HG02943 (cell line): Measurements from ENCODE around the gene ARG2.

Experiments
- ATAC-seq: cut with Tn5 transposase; IDR thresholded peaks from one replicate; pipeline ENCODE4 v1.9.1; 2021; ENCODE audit warnings: mild to moderate bottlenecking, low read depth, moderate library complexity; ENCODE audit not compliant: unreplicated experiment

The ARG2 gene

DNA sequence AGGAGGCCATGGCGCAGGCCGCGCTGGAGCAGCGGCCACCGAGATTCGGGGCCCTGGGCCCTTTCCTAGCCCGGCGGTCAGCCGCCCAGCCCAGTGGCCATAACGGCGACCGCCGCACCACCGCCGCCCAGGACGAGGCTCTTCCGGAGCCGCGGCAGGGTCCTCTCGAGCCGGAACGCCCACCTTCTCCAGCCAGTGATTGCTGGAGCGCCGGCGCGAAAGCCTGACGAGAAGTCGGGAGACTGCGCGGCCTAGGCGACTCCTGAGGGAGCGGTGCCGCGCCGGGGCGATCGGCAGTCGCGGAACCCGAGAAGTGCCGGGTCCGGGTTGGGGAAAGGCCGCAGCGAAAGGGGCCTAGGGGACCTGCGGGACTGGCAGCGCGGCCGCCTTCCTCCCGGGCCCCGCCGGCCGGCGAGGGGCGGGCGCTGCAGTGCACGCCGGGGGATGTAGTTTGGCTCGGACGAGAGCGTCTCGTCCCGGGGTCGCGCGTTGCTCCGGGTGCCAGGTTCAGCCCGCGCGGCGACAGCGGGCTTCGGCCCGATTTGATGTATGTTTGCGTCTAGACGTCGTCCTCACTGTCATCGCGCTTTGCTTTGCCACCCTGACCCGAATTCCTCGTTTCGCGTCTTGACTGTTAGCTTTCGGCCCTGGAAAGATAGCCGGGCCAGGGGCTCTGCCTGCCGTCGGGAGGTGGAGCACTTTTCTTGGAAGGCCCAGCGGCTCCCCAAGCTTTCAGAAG is 54.9 kb downstream of the ARG2 start, which contains the start of gene VTI1B:
Gene VTI1B, minus strand, starts transcription at position 153 of the 739 bp plus-strand sequence. Its CDS starts 143 bp downstream, at position 10.
- peak; percentile 77 for ATAC-seq

- no peak for ATAC-seq
These were observed 55.5 kb downstream of the ARG2 start for GRCh38 chr14:67675219-67675582.

GRCh38 chr14:67679006-67679405 is 59.3 kb downstream of the ARG2 start:
- no peak for ATAC-seq

DNA sequence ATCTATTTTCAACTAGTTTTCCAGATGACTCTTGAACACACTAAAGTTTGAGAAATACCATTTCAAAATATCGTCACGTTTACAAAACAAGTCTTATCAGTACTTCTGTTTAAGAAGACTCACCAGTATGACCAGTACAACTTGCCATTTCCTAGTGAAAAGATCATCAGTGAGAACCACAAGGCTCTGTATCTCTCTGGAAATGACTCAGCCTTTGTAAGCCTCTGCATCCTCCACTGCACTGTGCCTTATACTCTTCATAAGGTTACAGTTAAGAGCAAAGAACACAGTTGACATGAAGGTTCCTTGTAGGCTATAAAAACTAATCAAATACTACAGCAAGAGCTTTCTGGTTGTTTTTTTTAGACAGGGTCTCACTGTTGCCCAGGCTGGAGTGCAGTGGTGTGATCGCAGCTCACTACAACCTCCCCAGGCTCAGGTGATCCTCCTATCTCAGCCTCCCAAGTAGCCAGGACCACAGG is 60.4 kb downstream of the ARG2 start:
- ATAC-seq, result peak; percentile 68

GRCh38 chr14:67680941-67681340 is 61.2 kb downstream of the ARG2 start:
- no peak for ATAC-seq

- ATAC-seq, result no peak
These were observed 64.1 kb downstream of the ARG2 start for GRCh38 chr14:67683842-67684241.

DNA sequence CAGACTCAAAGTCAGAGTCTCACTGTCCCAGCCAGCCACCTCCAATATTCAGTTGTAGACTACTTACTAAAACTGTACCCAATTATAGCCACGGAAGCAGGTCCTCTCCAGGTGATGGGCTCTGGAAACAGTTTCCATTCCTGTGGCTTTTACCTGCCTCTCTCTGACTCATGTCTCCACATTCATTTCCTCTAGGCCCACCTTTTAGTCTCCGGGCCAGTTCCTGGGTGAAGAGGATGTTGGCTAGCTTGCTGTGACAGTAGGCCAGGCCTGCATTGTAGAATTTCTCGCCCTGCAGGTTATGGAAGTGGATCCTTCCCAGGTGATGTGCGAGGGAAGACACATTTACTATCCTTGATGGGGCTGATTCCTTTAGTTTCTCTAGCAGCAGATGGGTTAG is 70.3 kb downstream of the ARG2 start:
- ATAC-seq, result no peak

DNA sequence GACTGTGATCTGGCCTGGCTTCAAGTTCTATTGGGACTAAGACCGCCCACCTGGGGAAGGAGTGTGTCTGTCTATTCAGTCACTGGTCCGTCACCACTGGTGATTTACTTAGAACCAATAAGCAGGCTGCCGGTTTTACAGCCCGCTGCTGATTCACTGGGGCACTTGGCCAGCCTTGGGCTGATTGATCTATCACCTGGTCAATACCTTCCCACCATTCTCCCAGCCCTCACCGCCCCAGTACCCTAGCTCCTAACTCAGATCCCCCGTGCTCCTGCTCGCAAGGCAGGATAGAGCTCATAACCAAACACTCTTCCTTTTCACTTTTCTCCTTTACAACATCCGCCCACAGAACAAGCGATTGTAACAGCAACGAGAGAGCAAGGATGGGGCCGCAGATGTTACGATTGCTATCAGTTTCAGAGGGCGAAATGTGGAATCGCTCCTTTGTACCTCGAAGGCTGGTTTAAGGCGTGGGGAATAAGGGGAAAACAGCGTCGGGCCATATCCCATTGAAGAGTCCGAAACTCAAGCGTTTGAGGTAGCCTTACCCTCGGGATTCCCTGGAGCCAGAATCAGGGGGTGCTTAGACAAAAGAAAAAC is 75.2 kb downstream of the ARG2 start:
- ATAC-seq, result peak; percentile 81

GRCh38 chr14:67695394-67695949 is 75.8 kb downstream of the ARG2 start, which contains the start of gene RDH11:
TSS of gene RDH11 (minus strand) at chr14:67695764. CDS start at chr14:67695703, 61 bp downstream.
- peak; percentile 82 for ATAC-seq

DNA sequence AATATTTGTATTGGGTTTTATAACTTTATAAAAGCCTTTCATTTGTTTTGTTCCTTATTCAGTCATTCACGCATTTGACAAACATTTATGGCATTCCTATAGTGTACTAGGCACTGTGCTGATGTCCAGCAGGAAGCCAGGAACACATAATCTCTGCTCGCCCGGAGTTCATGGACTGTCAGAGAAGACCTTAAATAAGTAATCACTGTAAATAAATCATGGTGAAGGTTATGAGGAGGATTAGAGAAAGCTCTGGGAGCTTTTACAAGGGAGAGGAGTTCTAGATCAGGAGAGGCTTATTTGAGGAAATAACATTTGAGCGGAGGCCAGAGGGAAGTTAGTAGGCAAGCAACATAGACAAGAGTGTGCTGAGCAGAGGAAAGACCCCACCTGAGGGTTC is 77.3 kb downstream of the ARG2 start:
- no peak for ATAC-seq

DNA sequence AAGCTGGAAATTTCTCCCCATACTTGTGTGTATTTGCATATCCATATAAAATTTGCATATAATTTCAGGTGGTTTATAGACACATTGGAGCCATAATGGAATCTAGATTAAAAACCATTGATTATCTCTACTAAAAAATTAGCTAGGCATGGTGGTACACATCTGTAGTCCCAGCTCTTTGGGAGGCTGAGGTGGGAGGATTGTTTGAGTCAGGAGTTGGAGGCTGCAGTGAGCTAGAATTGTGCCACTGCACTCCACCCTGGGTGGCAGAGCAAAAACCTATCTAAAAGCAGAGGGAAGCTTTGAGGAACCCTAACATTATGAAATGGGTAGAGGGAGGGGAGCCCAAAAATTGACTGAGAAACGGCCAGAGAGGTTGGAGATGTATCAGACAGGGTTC is 78.5 kb downstream of the ARG2 start:
- ATAC-seq, result no peak
